ENCODE results near the gene AFAP1. TPM values are rescaled to one million over a fixed set of nuclear protein-coding genes. Genes with fewer than 3 reads are reported as not detected.

The AFAP1 gene
- total RNA-seq, 1 experiment from 2014 or later = 23.6 TPM

- H3K9me3 Mint-ChIP-seq = peaks cover 5% of the 10 kb centered on the region
- no peaks in the 10 kb centered on the region for H3K27me3 Mint-ChIP-seq (ENCODE audit: low read depth)
- ATAC-seq (no peak), DNase-seq (ENCODE audit: low spot score) (no peak)
- H3K27ac Mint-ChIP-seq = no peak overlapping the region
- ChIA-PET POLR2A (interaction anchor here (0.7 kb wide), 1 partner anchor 112 kb away, joined by 5 read pairs; the partner anchor contains the start of gene AFAP1), CTCF (interaction anchor here (1.4 to 3.7 kb wide), 2 partner anchors 17 to 24 kb away, joined by 5 to 34 read pairs; no protein-coding TSS in a partner anchor)
- no peak overlapping the region for H3K4me3 Mint-ChIP-seq
- TF ChIP-seq ZBTB43 (CRISPR knock-in tag; IDR thresholded peaks at IDR 0.05) (no peak), EMX1 (CRISPR knock-in tag; IDR thresholded peaks at IDR 0.05) (no peak), USF2 (CRISPR knock-in tag; IDR thresholded peaks at IDR 0.05) (no peak), RELA (CRISPR knock-in tag; IDR thresholded peaks at IDR 0.05; ENCODE audit: borderline replicate concordance) (no peak)
- peaks cover 57% of the 10 kb centered on the region for H3K4me1 Mint-ChIP-seq
- H3K36me3 Mint-ChIP-seq = peaks cover 26% of the 10 kb centered on the region
Measured at GRCh38 chr4:7827566-7827965, 112.1 kb downstream of the AFAP1 start.

GRCh38 chr4:7826909-7827306 lies 112.8 kb downstream of the AFAP1 start:
- peaks cover 61% of the 10 kb centered on the region for H3K4me1 Mint-ChIP-seq
- ATAC-seq (no peak), DNase-seq (ENCODE audit: low spot score) (no peak)
- TF ChIP-seq NFYB (CRISPR knock-in tag; conservative IDR thresholded peaks at IDR 0.05; ENCODE audit: low read depth) = no peak
- no peak for TF ChIP-seq IRF2 (CRISPR knock-in tag; IDR thresholded peaks at IDR 0.05; ENCODE audit: borderline replicate concordance, low read depth)
- no peak for TF ChIP-seq IRF1 (CRISPR knock-in tag; IDR thresholded peaks at IDR 0.05)
- no peak for TF ChIP-seq ERG (CRISPR knock-in tag; IDR thresholded peaks at IDR 0.05)
- no peak for TF ChIP-seq E2F4 (CRISPR knock-in tag; IDR thresholded peaks at IDR 0.05; ENCODE audit: borderline replicate concordance, low read depth)
- no peak for TF ChIP-seq ZNF532 (CRISPR knock-in tag; IDR thresholded peaks at IDR 0.05; ENCODE audit: borderline replicate concordance)
- TF ChIP-seq TEAD4 (CRISPR knock-in tag; IDR thresholded peaks at IDR 0.05) = no peak
- no peak for TF ChIP-seq KAT7 (CRISPR knock-in tag; IDR thresholded peaks at IDR 0.05; ENCODE audit: borderline replicate concordance)
- TF ChIP-seq HMGXB4 (CRISPR knock-in tag; IDR thresholded peaks at IDR 0.05) = no peak
- no peak for TF ChIP-seq ZBTB21 (CRISPR knock-in tag; IDR thresholded peaks at IDR 0.05; ENCODE audit: borderline replicate concordance)
- H3K27me3 Mint-ChIP-seq (ENCODE audit: low read depth) = no peaks in the 10 kb centered on the region
- no peak overlapping the region for H3K4me3 Mint-ChIP-seq
- POLR2A ChIA-PET = no interaction called here
- H3K27ac Mint-ChIP-seq = no peak overlapping the region
- H3K9me3 Mint-ChIP-seq = peaks cover 5% of the 10 kb centered on the region
- CTCF ChIA-PET = interaction anchor here (2.5 to 3.7 kb wide), 2 partner anchors 18 to 24 kb away, joined by 15 to 34 read pairs; no protein-coding TSS in a partner anchor
- peaks cover 21% of the 10 kb centered on the region for H3K36me3 Mint-ChIP-seq
